ENCODE results near the gene TRIM44. TPM values are rescaled to one million over a fixed set of nuclear protein-coding genes. Genes with fewer than 3 reads are reported as not detected.
"Not testable (repeated sequence)": the region's sequence is repeated elsewhere in the genome, so short reads cannot be mapped to it uniquely, and the experiment has no call there.

The TRIM44 gene
- total and polyA plus RNA-seq, 10 of the 15 experiments (the other 5 are each of a cell fraction or from before 2014, with no cell fraction given), result 6.7 to 93.0 (median 27.6) TPM

DNA sequence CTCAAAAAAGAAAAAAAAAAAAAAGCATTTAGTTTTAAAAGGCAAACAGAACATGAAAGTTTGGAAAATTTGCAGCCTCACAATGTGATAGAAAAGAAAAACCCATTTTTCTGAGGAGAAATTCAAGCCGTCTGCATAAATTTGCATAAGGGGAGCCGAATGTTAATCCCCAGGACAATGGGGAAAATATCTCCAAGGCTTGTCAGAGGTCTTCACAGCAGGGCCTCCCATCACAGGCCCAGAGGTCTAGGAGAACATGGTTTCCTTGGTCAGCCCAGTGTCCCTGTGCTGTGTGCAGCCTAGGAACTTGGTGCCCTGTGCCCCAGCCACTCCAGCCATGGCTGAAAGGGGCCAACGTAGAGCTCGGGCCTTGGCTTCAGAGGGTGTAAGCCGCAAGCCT, 109.1 kb downstream of the TRIM44 start:
- SMC1A ChIA-PET (ENCODE audit: uncharacterized antibody, unreplicated experiment), result interaction anchor here (0.7 kb wide), 1 partner anchor 53 kb away, joined by 3 read pairs; no protein-coding TSS in a partner anchor
- no TSS peak for BruUV-seq (replicated peaks)

DNA sequence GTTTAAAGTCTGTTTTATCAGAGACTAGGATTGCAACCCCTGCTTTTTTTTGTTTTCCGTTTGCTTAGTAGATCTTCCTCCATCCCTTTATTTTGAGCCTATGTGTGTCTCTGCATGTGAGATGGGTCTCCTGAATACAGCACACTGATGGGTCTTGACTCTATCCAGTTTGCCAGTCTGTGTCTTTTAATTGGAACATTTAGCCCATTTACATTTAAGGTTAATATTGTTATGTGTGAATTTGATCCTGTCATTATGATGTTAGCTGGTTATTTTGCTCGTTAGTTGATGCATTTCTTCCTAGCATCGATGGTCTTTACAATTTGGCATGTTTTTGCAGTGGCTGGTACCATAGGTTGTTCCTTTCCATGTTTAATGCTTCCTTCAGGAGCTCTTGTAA, 114.7 kb downstream of the TRIM44 start:
- H3K27me3 ChIP-seq (replicated peaks in 1 of 2; ENCODE audit: control insufficient read depth in 2 of 2, insufficient read depth in 2 of 2, low read length in 1 of 2); FAIRE-seq; H3K4me1 ChIP-seq (ENCODE audit: control insufficient read depth, insufficient read depth, low read length); H3K9me3 ChIP-seq (replicated peaks; ENCODE audit: control insufficient read depth, insufficient read depth, low read length); H3K4me3 ChIP-seq; H3K79me2 ChIP-seq (ENCODE audit: control insufficient read depth, insufficient read depth, low read length); H2AFZ ChIP-seq (ENCODE audit: control insufficient read depth, low read depth, low read length); H3K9ac ChIP-seq (ENCODE audit: control insufficient read depth, insufficient read depth, low read length); CTCF ChIA-PET; BruUV-seq (replicated peaks); RAD21 ChIA-PET (ENCODE audit: unreplicated experiment); H3K36me3 ChIP-seq (ENCODE audit: control insufficient read depth in 2 of 2, insufficient read depth in 2 of 2, low read length in 1 of 2); intact Hi-C loops (cut with micrococcal nuclease; ENCODE audit: unreplicated experiment); H3K27ac ChIP-seq (ENCODE audit: control insufficient read depth, insufficient read depth); H4K20me1 ChIP-seq (ENCODE audit: control insufficient read depth, insufficient read depth); H3K4me2 ChIP-seq (ENCODE audit: control insufficient read depth, insufficient read depth); DNase-seq (ENCODE audit: low read depth, low spot score); ATAC-seq; in situ Hi-C loops (cut with MboI); POLR2A ChIA-PET: not testable (repeated sequence)
- 96% methylated on average over 2 of the region's 3 CpGs for WGBS (ENCODE audit: insufficient coverage, insufficient replicate concordance, low lambda C conversion rate, missing lambda C conversion rate)
- SMC1A ChIA-PET (ENCODE audit: uncharacterized antibody, unreplicated experiment), result interaction anchor here (1.8 kb wide), 1 partner anchor 9 kb away, joined by 5 read pairs; no protein-coding TSS in a partner anchor

More for the DNA sequence above, 109.1 kb downstream of the TRIM44 start:
- ATAC-seq (no peak), FAIRE-seq (no peak), DNase-seq (ENCODE audit: low read depth, low spot score) (no peak)
- H3K4me2 ChIP-seq (ENCODE audit: control insufficient read depth, insufficient read depth), result no peak overlapping the region
- no peaks in the 10 kb centered on the region; a peak in 2 of 4 replicates for H3K36me3 ChIP-seq (ENCODE audit: control insufficient read depth in 2 of 2, insufficient read depth in 2 of 2, low read length in 1 of 2)
- no peak overlapping the region for H3K4me3 ChIP-seq
- ChIA-PET POLR2A (no interaction called here), RAD21 (ENCODE audit: unreplicated experiment) (no interaction called here), CTCF (no interaction called here)
- 100% methylated on average over 5 of the region's 5 CpGs for WGBS (ENCODE audit: insufficient coverage, insufficient replicate concordance, low lambda C conversion rate, missing lambda C conversion rate)
- H4K20me1 ChIP-seq (ENCODE audit: control insufficient read depth, insufficient read depth), result no peaks in the 10 kb centered on the region
- no peak overlapping the region for H3K27ac ChIP-seq (ENCODE audit: control insufficient read depth, insufficient read depth)
- H3K4me1 ChIP-seq (ENCODE audit: control insufficient read depth, insufficient read depth, low read length), result no peaks in the 10 kb centered on the region
- intact Hi-C loops (cut with micrococcal nuclease; ENCODE audit: unreplicated experiment) (no loop called here), in situ Hi-C loops (cut with MboI) (no loop called here)
- TF ChIP-seq, protein P1, sequence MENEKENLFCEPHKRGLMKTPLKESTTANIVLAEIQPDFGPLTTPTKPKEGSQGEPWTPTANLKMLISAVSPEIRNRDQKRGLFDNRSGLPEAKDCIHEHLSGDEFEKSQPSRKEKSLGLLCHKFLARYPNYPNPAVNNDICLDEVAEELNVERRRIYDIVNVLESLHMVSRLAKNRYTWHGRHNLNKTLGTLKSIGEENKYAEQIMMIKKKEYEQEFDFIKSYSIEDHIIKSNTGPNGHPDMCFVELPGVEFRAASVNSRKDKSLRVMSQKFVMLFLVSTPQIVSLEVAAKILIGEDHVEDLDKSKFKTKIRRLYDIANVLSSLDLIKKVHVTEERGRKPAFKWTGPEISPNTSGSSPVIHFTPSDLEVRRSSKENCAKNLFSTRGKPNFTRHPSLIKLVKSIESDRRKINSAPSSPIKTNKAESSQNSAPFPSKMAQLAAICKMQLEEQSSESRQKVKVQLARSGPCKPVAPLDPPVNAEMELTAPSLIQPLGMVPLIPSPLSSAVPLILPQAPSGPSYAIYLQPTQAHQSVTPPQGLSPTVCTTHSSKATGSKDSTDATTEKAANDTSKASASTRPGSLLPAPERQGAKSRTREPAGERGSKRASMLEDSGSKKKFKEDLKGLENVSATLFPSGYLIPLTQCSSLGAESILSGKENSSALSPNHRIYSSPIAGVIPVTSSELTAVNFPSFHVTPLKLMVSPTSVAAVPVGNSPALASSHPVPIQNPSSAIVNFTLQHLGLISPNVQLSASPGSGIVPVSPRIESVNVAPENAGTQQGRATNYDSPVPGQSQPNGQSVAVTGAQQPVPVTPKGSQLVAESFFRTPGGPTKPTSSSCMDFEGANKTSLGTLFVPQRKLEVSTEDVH (IDR thresholded peaks at IDR 0.05; ENCODE audit: low read depth, partially characterized antibody), result no peak
- TF ChIP-seq CBX5 (IDR thresholded peaks at IDR 0.05; ENCODE audit: low read depth) (no peak), ETV6 (conservative IDR thresholded peaks at IDR 0.05 in 1 of 2, IDR thresholded peaks at IDR 0.05 in 1 of 2; ENCODE audit: borderline replicate concordance in 1 of 2, low read depth in 1 of 2) (no peak), SUZ12 (IDR thresholded peaks at IDR 0.05; ENCODE audit: unreplicated experiment) (no peak)
- no peak overlapping the region for H2AFZ ChIP-seq (ENCODE audit: control insufficient read depth, low read depth, low read length)
- no peak overlapping the region for H3K9ac ChIP-seq (ENCODE audit: control insufficient read depth, insufficient read depth, low read length)
- H3K9me3 ChIP-seq (replicated peaks; ENCODE audit: control insufficient read depth, insufficient read depth, low read length), result no peaks in the 10 kb centered on the region; the same call in 2 of the 3 replicates
- H3K27me3 ChIP-seq (replicated peaks in 1 of 2; ENCODE audit: control insufficient read depth in 2 of 2, insufficient read depth in 2 of 2, low read length in 1 of 2), result no peaks in the 10 kb centered on the region
- H3K79me2 ChIP-seq (ENCODE audit: control insufficient read depth, insufficient read depth, low read length), result no peaks in the 10 kb centered on the region; the same call in 1 of the 2 replicates

DNA sequence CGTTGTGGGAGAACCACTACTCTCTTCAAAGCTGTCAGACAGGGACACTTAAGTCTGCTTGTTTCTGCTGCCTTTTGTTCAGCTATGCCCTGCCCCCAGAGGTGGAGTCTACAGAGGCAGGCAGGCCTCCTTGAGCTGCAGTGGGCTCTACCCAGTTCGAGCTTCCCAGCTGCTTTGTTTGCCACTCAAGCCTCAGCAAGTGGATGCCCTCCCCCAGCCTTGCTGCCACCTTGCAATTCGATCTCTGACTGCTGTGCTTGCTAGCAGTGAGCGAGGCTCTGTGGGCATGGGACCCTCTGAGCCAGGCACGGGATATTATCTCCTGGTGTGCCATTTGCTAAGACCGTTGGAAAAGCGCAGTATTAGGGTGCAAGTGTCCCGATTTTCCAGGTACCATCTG, 116.4 kb downstream of the TRIM44 start:
- H3K36me3 ChIP-seq (ENCODE audit: control insufficient read depth in 2 of 2, insufficient read depth in 2 of 2, low read length in 1 of 2); H4K20me1 ChIP-seq (ENCODE audit: control insufficient read depth, insufficient read depth); FAIRE-seq; in situ Hi-C loops (cut with MboI); H3K27ac ChIP-seq (ENCODE audit: control insufficient read depth, insufficient read depth); H3K79me2 ChIP-seq (ENCODE audit: control insufficient read depth, insufficient read depth, low read length); H3K9me3 ChIP-seq (replicated peaks; ENCODE audit: control insufficient read depth, insufficient read depth, low read length); RAD21 ChIA-PET (ENCODE audit: unreplicated experiment); H3K9ac ChIP-seq (ENCODE audit: control insufficient read depth, insufficient read depth, low read length); H3K4me3 ChIP-seq; DNase-seq (ENCODE audit: low read depth, low spot score); H3K27me3 ChIP-seq (replicated peaks in 1 of 2; ENCODE audit: control insufficient read depth in 2 of 2, insufficient read depth in 2 of 2, low read length in 1 of 2); POLR2A ChIA-PET; H3K4me2 ChIP-seq (ENCODE audit: control insufficient read depth, insufficient read depth); H2AFZ ChIP-seq (ENCODE audit: control insufficient read depth, low read depth, low read length); intact Hi-C loops (cut with micrococcal nuclease; ENCODE audit: unreplicated experiment); ATAC-seq; H3K4me1 ChIP-seq (ENCODE audit: control insufficient read depth, insufficient read depth, low read length); BruUV-seq (replicated peaks): not testable (repeated sequence)
- WGBS (ENCODE audit: insufficient coverage, insufficient replicate concordance, low lambda C conversion rate, missing lambda C conversion rate), result 99% methylated on average over 8 of the region's 8 CpGs
- CTCF ChIA-PET, result interaction anchor here (1.8 kb wide), 1 partner anchor 13 kb away, joined by 6 read pairs; no protein-coding TSS in a partner anchor
- SMC1A ChIA-PET (ENCODE audit: uncharacterized antibody, unreplicated experiment), result interaction anchor here (1.3 kb wide), 1 partner anchor 61 kb away, joined by 3 read pairs; no protein-coding TSS in a partner anchor
